ENCODE data around the gene RERE.

Gene RERE

DNA sequence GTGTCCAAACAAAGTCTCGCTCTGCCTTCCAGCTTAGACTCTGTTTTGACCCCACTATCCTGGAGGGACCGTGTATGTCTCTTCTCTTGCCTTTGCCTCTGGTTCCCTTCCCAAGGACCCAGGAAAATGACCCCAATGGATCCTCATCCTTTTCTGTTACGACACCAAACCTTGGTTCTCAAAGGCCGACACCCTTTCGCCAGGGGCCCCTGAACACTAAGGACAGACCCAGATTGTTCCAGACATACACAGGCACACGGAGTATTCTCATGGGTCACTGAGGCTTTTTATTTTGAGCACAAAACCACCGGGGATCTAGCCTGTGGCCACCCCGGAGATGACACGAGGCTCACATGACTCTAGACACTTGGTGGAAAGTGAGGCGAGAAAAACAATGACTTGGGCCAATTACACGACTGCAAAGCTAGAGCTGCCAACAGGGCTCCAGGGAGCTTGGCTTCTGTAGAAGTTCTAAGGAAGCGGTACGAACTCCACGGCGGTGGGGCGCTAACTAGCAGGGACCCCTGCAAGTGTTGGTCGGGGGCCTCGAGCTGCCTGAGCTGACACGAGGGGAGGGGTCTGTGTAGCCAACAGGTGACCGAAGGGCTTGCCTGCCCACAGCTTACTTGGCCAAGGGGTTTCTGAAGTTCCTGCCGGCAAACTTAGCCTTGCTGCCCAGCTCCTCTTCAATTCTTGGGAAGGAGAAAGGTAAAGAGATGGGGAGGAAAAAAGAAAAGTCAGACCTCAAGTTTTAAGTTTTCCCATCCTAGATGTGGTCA, 43.5 kb upstream of the RERE start:
- Histone ChIP-seq H2BK5ac (ENCODE audit: low read length) (no peak overlapping the region), H3K4me2 (ENCODE audit: insufficient read depth, low read length, poor library complexity, severe bottlenecking) (no peak overlapping the region), H2BK120ac (ENCODE audit: low read depth, low read length) (no peak overlapping the region), H3K14ac (ENCODE audit: low read length) (no peak overlapping the region), H3K9ac (ENCODE audit: low read depth, low read length, poor library complexity) (no peak overlapping the region), H3K36me3 (replicated peaks in 1 of 2; ENCODE audit: control insufficient read depth in 2 of 2, insufficient read depth in 2 of 2, low read length in 2 of 2) (peaks cover 69 to 85% of the 10 kb centered on the region in 2 donors), H3K18ac (ENCODE audit: low read length) (no peak overlapping the region), H4K91ac (ENCODE audit: low read depth, low read length, poor library complexity) (no peak overlapping the region), H3K23ac (ENCODE audit: low read depth, low read length, poor library complexity) (no peak overlapping the region), H2AK5ac (ENCODE audit: low read depth, low read length) (no peak overlapping the region), H2BK15ac (ENCODE audit: low read length) (no peak overlapping the region), H2AFZ (ENCODE audit: low read length) (no peak overlapping the region), H3K4me1 (ENCODE audit: control insufficient read depth in 2 of 2, insufficient read depth in 1 of 2, low read depth in 1 of 2, low read length in 2 of 2) (peaks cover 12 to 26% of the 10 kb centered on the region in 2 donors), H3K4ac (ENCODE audit: low read length) (no peak overlapping the region), H3K27ac (replicated peaks; ENCODE audit: low read length) (no peak overlapping the region), H4K8ac (ENCODE audit: low read depth, low read length) (no peak overlapping the region), H2BK12ac (ENCODE audit: low read length) (no peak overlapping the region), H3K4me3 (ENCODE audit: low read length in 2 of 2) (no peak overlapping the region), H3K9me3 (replicated peaks in 1 of 2; ENCODE audit: control insufficient read depth in 2 of 2, insufficient read depth in 1 of 2, low read depth in 1 of 2, low read length in 2 of 2) (no peaks in the 10 kb centered on the region), H3K79me1 (ENCODE audit: low read depth, low read length) (peaks cover 2% of the 10 kb centered on the region), H3K27me3 (ENCODE audit: control insufficient read depth in 3 of 3, insufficient read depth in 3 of 3, low read depth in 1 of 3, low read length in 3 of 3) (no peaks in the 10 kb centered on the region)
- no peak for DNase-seq (ENCODE audit: low spot score)
- no CpG with 5 or more reads among the region's 21 CpGs for WGBS, 2 donors (ENCODE audit: extremely low coverage in 2 of 2, insufficient read length in 2 of 2, insufficient replicate concordance in 1 of 2)

DNA sequence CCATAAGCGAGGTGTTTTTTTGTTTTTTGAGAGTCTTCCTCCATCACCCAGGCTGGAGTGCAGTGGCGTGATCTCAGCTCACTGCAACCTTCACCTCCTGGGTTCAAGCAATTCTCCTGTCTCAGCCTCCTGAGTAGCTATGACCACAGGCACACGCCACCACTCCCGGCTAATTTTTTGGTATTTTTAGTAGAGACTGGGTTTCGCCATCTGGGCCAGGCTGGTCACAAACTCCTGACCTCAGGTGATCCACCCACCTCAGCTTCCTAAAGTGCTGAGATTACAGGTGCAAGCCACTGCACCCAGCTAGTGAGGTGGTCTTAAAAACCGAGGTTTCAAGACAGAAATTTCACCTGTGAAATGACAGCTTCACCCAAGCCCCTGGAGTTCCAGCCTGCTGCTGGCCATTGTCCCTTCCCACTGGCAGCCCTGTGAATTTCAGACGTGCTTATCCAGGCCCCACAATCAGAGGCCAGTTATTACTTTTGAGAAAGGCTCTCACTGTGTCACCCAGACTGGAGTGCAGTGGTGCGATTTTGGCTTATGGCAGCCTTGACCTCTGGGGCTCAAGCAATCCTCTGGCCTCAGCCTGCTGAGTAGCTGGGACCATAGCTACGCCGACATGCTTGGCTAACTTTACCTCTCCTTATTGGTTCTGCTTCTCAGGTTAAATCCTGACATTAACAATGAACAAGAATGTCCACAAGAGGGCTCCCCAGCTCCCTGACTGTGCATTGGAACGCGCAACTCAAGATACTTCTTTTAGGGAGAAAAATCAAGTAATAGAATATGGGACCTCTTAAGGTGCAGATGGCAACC, 41.7 kb upstream of the RERE start:
- Histone ChIP-seq H3K36me3 (replicated peaks in 1 of 2; ENCODE audit: control insufficient read depth in 2 of 2, insufficient read depth in 2 of 2, low read length in 2 of 2) (peaks cover 52 to 67% of the 10 kb centered on the region in 2 donors), H3K9ac (ENCODE audit: low read depth, low read length, poor library complexity) (no peak overlapping the region), H3K4me3 (ENCODE audit: low read length in 2 of 2) (no peak overlapping the region), H3K27me3 (ENCODE audit: control insufficient read depth in 3 of 3, insufficient read depth in 3 of 3, low read depth in 1 of 3, low read length in 3 of 3) (no peaks in the 10 kb centered on the region), H2BK5ac (ENCODE audit: low read length) (no peak overlapping the region), H4K8ac (ENCODE audit: low read depth, low read length) (no peak overlapping the region), H3K4me1 (ENCODE audit: control insufficient read depth in 2 of 2, insufficient read depth in 1 of 2, low read depth in 1 of 2, low read length in 2 of 2) (peaks cover 12 to 26% of the 10 kb centered on the region in 2 donors), H3K79me1 (ENCODE audit: low read depth, low read length) (no peaks in the 10 kb centered on the region), H2BK120ac (ENCODE audit: low read depth, low read length) (no peak overlapping the region), H2AFZ (ENCODE audit: low read length) (no peak overlapping the region), H3K23ac (ENCODE audit: low read depth, low read length, poor library complexity) (no peak overlapping the region), H3K27ac (replicated peaks; ENCODE audit: low read length) (no peak overlapping the region), H3K18ac (ENCODE audit: low read length) (no peak overlapping the region), H3K9me3 (replicated peaks in 1 of 2; ENCODE audit: control insufficient read depth in 2 of 2, insufficient read depth in 1 of 2, low read depth in 1 of 2, low read length in 2 of 2) (no peaks in the 10 kb centered on the region), H2AK5ac (ENCODE audit: low read depth, low read length) (no peak overlapping the region), H2BK12ac (ENCODE audit: low read length) (no peak overlapping the region), H3K4me2 (ENCODE audit: insufficient read depth, low read length, poor library complexity, severe bottlenecking) (no peak overlapping the region), H4K91ac (ENCODE audit: low read depth, low read length, poor library complexity) (no peak overlapping the region), H3K4ac (ENCODE audit: low read length) (no peak overlapping the region), H2BK15ac (ENCODE audit: low read length) (no peak overlapping the region), H3K14ac (ENCODE audit: low read length) (no peak overlapping the region)
- DNase-seq (ENCODE audit: low spot score): peak; percentile 41
- no CpG with 5 or more reads among the region's 12 CpGs for WGBS, 2 donors (ENCODE audit: extremely low coverage in 2 of 2, insufficient read length in 2 of 2, insufficient replicate concordance in 1 of 2)

DNA sequence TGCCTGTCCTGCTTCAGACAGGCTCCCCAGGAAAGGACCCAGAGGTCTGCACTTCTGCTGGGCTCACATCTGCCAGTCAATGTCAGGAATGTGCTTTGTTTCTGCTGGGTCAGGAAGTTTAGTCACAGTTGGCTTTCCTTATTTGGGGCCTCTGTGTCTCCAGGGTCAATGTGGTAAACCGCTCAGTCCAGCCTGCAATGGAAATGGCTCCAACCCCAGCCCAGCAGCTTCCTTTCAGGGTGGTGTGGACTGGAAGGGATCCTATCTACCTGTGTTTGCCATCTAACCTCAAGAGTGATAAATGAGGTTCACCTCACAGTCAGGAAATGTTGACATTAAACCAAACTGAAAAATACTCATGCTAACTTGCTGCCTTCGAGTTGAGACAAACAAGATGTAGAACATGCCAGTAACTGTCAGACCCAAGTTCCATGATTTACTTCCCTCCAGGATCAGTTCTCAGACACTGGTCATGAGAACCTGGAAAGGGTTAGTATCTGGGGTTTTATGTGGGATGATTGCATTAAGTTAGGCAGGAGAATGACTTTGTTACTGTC, 40.8 kb upstream of the RERE start:
- Histone ChIP-seq H3K4me2 (ENCODE audit: insufficient read depth, low read length, poor library complexity, severe bottlenecking) (no peak overlapping the region), H4K91ac (ENCODE audit: low read depth, low read length, poor library complexity) (no peak overlapping the region), H3K36me3 (replicated peaks in 1 of 2; ENCODE audit: control insufficient read depth in 2 of 2, insufficient read depth in 2 of 2, low read length in 2 of 2) (peaks cover 44 to 58% of the 10 kb centered on the region in 2 donors), H2BK5ac (ENCODE audit: low read length) (no peak overlapping the region), H2BK15ac (ENCODE audit: low read length) (no peak overlapping the region), H4K8ac (ENCODE audit: low read depth, low read length) (no peak overlapping the region), H3K4me1 (ENCODE audit: control insufficient read depth in 2 of 2, insufficient read depth in 1 of 2, low read depth in 1 of 2, low read length in 2 of 2) (peaks cover 9 to 26% of the 10 kb centered on the region in 2 donors), H3K4me3 (ENCODE audit: low read length in 2 of 2) (no peak overlapping the region), H3K14ac (ENCODE audit: low read length) (no peak overlapping the region), H3K23ac (ENCODE audit: low read depth, low read length, poor library complexity) (no peak overlapping the region), H2AFZ (ENCODE audit: low read length) (no peak overlapping the region), H3K9me3 (replicated peaks in 1 of 2; ENCODE audit: control insufficient read depth in 2 of 2, insufficient read depth in 1 of 2, low read depth in 1 of 2, low read length in 2 of 2) (no peaks in the 10 kb centered on the region), H2AK5ac (ENCODE audit: low read depth, low read length) (no peak overlapping the region), H2BK120ac (ENCODE audit: low read depth, low read length) (no peak overlapping the region), H3K9ac (ENCODE audit: low read depth, low read length, poor library complexity) (no peak overlapping the region), H3K4ac (ENCODE audit: low read length) (no peak overlapping the region), H2BK12ac (ENCODE audit: low read length) (no peak overlapping the region), H3K18ac (ENCODE audit: low read length) (no peak overlapping the region), H3K79me1 (ENCODE audit: low read depth, low read length) (no peaks in the 10 kb centered on the region), H3K27ac (replicated peaks; ENCODE audit: low read length) (peak overlapping the region; percentile 15), H3K27me3 (ENCODE audit: control insufficient read depth in 3 of 3, insufficient read depth in 3 of 3, low read depth in 1 of 3, low read length in 3 of 3) (no peaks in the 10 kb centered on the region)
- WGBS, 2 donors (ENCODE audit: extremely low coverage in 2 of 2, insufficient read length in 2 of 2, insufficient replicate concordance in 1 of 2): no CpG with 5 or more reads among the region's 2 CpGs
- DNase-seq (ENCODE audit: low spot score): no peak

All from neuronal stem cell (in vitro differentiated cells).